Fibroblast of lung (primary cell): ENCODE data around the gene ZBTB45.

Experiments
- EZH2 ChIP-seq: IDR thresholded peaks from 2 replicates; pipeline ENCODE4 v1.5.1; 2012; ENCODE audit warnings: low read length, control low read depth, mild to moderate bottlenecking; ENCODE audit errors: missing control alignments
- TF ChIP-seq, protein P1 (sequence below), 2 donors: IDR thresholded peaks in 1 of 2; conservative IDR thresholded peaks in 1 of 2; 1 replicate in 1 of 2; 2 replicates in 1 of 2; pipeline ENCODE4 v1.5.1; 2011 to 2012; ENCODE audit warnings: low read length in 2 of 2, control low read depth in 1 of 2, inconsistent platforms in 1 of 2, low read depth in 1 of 2, mild to moderate bottlenecking in 1 of 2

DNA sequence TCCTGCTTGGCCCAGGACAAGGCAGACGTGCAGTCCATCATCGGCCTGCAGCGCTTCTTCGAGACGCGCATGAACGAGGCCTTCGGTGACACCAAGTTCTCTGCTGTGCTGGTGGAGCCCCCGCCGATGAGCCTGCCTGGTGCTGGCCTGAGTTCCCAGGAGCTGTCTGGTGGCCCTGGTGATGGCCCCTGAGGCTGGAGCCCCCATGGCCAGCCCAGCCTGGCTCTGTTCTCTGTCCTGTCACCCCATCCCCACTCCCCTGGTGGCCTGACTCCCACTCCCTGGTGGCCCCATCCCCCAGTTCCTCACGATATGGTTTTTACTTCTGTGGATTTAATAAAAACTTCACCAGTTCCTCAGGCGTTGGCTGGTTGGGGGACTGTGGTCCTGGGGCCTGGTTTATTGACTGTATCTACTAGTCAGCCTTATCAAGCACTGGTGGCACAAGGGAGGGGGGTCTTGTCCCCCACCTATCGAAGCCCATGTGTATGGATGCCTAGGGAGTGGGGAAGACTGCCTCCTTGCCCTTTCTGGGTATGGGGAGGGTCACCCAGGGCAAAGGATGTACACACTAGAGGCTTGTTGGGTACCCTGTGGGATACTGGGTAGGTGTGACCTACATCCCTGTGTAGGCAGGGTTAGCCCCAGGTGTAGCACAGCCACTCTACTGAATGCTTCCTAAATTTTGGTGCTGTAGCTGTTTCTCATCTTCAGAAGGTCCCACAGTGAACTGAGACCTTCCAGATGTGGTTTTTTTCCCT is 30.9 kb upstream of the ZBTB45 start:
- TF ChIP-seq, protein P1, sequence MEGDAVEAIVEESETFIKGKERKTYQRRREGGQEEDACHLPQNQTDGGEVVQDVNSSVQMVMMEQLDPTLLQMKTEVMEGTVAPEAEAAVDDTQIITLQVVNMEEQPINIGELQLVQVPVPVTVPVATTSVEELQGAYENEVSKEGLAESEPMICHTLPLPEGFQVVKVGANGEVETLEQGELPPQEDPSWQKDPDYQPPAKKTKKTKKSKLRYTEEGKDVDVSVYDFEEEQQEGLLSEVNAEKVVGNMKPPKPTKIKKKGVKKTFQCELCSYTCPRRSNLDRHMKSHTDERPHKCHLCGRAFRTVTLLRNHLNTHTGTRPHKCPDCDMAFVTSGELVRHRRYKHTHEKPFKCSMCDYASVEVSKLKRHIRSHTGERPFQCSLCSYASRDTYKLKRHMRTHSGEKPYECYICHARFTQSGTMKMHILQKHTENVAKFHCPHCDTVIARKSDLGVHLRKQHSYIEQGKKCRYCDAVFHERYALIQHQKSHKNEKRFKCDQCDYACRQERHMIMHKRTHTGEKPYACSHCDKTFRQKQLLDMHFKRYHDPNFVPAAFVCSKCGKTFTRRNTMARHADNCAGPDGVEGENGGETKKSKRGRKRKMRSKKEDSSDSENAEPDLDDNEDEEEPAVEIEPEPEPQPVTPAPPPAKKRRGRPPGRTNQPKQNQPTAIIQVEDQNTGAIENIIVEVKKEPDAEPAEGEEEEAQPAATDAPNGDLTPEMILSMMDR (conservative IDR thresholded peaks at IDR 0.05 in 1 of 2, IDR thresholded peaks at IDR 0.05 in 1 of 2; ENCODE audit: low read depth in 1 of 2, low read length in 2 of 2) = no peak
- TF ChIP-seq EZH2 = no peak
